ENCODE data around the gene ANAPC15.

DNA sequence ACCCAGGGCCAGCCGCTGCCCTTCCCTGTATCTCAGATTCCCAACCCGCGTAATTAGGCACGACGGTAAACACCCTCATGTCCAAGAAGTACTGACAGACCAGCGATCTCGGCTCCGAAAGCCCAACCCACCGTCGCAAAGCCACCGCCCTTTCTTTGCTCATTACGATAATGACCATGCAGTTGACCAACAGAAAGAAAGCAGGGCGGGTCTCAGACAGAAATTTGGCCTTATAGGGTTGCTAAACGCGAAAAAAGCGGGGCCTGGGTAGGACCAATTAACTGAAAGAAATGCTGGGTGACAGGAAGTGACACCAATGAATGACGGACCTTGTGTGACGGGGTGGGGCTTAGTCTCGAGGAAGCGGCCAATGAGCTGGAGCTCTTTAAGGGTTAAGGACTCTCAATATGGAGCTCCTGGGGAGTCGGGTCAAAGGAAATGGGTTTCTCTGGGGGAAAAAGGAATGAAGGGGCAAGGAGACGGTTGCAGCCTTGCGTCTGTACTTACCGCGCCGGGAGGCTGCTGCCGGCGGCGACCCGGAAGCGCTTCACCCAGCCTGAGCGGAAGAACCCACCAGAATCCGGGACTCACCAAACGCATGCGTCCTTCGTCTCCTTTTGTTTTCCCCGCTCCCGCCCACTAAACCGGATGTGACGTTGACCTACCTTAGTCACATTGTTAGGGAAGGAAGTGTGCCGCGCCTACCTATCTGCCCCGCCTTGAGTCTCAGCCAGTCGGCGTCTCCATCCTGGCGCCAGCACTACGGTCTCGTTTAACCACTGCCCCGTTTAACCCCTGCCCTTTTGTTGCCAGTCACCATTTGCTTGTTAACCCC is at the start of gene ANAPC15:
- TF ChIP-seq CTCF (IDR thresholded peaks at IDR 0.05; ENCODE audit: low read length) (no peak), EZH2 (IDR thresholded peaks at IDR 0.05; ENCODE audit: borderline replicate concordance, low read length) (no peak)

Measured in OCI-LY1 (cell line).